H1 (cell line): ENCODE measurements around the gene MUC5B. TPM values are rescaled to one million over a fixed set of nuclear protein-coding genes. Genes with fewer than 3 reads are reported as not detected.

Experiments used
- CTCF ChIA-PET: fragments of 300-600 bp; sonication (Branson Sonifier 250); formaldehyde crosslinking; loops from one replicate; lab custom pipeline; 2021; ENCODE audit not compliant: partially characterized antibody; lab: Charles Lee
- POLR2A ChIA-PET: fragments of 300-600 bp; sonication (Branson Sonifier 250); formaldehyde crosslinking; loops from one replicate; lab custom pipeline; 2021; ENCODE audit warnings: inconsistent platforms; ENCODE audit not compliant: partially characterized antibody; lab: Charles Lee
- DNase-seq, 2 experiments: peaks; one replicate each; pipeline versions ENCODE4 v3.0.0 to v3.0.0-alpha.2; 2010 to 2022; ENCODE audit warnings: low spot score in 2 of 2, low read depth in 1 of 2, mixed read lengths in 1 of 2
- FAIRE-seq: peaks from 2 replicates; lab custom pipeline; 2011; peaks lifted over from hg19 to GRCh38; lab: Jason Lieb, UNC
- H2AFZ ChIP-seq: 2 replicates; pipeline ENCODE4 v1.8.1; 2012; ENCODE audit warnings: low read length, inconsistent platforms
- H2AK5ac ChIP-seq: 2 replicates; pipeline ENCODE4 v1.6.1; 2013; ENCODE audit warnings: low read depth, low read length
- H2BK120ac ChIP-seq: replicated peaks from 2 replicates; pipeline ENCODE3; 2013; ENCODE audit warnings: low read depth, low read length, inconsistent platforms
- H2BK12ac ChIP-seq: 2 replicates; pipeline ENCODE4 v1.6.1; 2013; ENCODE audit warnings: low read depth, low read length
- H2BK15ac ChIP-seq: 2 replicates; pipeline ENCODE4 v1.6.1; 2013; ENCODE audit warnings: low read length
- H2BK20ac ChIP-seq: 2 replicates; pipeline ENCODE4 v1.6.1; 2013; ENCODE audit warnings: low read length
- H2BK5ac ChIP-seq: 2 replicates; pipeline ENCODE4 v1.6.1; 2013; ENCODE audit warnings: low read depth, low read length
- H3K14ac ChIP-seq: 2 replicates; pipeline ENCODE4 v1.6.1; 2013; ENCODE audit warnings: inconsistent platforms; ENCODE audit not compliant: insufficient read length
- H3K18ac ChIP-seq: 2 replicates; pipeline ENCODE4 v1.6.1; 2013; ENCODE audit warnings: low read length; ENCODE audit errors: extremely low read depth
- H3K23ac ChIP-seq: 2 replicates; pipeline ENCODE4 v1.6.1; 2013; ENCODE audit warnings: inconsistent platforms; ENCODE audit not compliant: insufficient read length
- H3K23me2 ChIP-seq: 2 replicates; pipeline ENCODE4 v1.6.1; 2013; ENCODE audit warnings: low read depth, low read length
- H3K27ac ChIP-seq: 2 replicates; pipeline ENCODE4 v1.6.1; 2011; ENCODE audit warnings: low read depth, low read length, inconsistent platforms
- H3K27me3 ChIP-seq, 4 experiments: replicated peaks in 1 of 4; 1 replicate in 1 of 4; 2 replicates in 3 of 4; pipeline versions ENCODE4 v1.6.1 to v1.8.1; 2011 to 2013; ENCODE audit warnings: low read length in 3 of 4, mild to moderate bottlenecking in 3 of 4, inconsistent platforms in 2 of 4, mixed read lengths in 2 of 4, moderate library complexity in 1 of 4; ENCODE audit not compliant: control insufficient read depth in 3 of 4, insufficient read depth in 3 of 4; ENCODE audit errors: extremely low read depth in 1 of 4
- H3K36me3 ChIP-seq, 4 experiments: 2 replicates each; pipeline versions ENCODE4 v1.6.1 to v1.8.1; 2011 to 2013; ENCODE audit warnings: mild to moderate bottlenecking in 4 of 4, low read length in 3 of 4, moderate library complexity in 2 of 4, control low read depth in 1 of 4, inconsistent platforms in 1 of 4; ENCODE audit not compliant: insufficient read depth in 4 of 4, control insufficient read depth in 2 of 4
- H3K4ac ChIP-seq: replicated peaks from 2 replicates; pipeline ENCODE3; 2013; ENCODE audit warnings: low read length, low read depth, mixed read lengths, inconsistent platforms; ENCODE audit not compliant: insufficient read length
- H3K4me1 ChIP-seq, 4 experiments: replicated peaks in 1 of 4; 1 replicate in 1 of 4; 2 replicates in 3 of 4; pipeline versions ENCODE4 v1.6.1 to v1.8.1; 2011 to 2013; ENCODE audit warnings: low read length in 3 of 4, inconsistent platforms in 2 of 4, mixed read lengths in 1 of 4; ENCODE audit not compliant: insufficient read depth in 4 of 4, control insufficient read depth in 3 of 4
- H3K4me2 ChIP-seq, 2 experiments: 2 replicates each; pipeline versions ENCODE4 v1.6.1 to v1.8.1; 2011 to 2013; ENCODE audit warnings: low read depth in 2 of 2, low read length in 2 of 2, control low read depth in 1 of 2, inconsistent platforms in 1 of 2, mild to moderate bottlenecking in 1 of 2; ENCODE audit not compliant: insufficient read depth in 1 of 2
- H3K4me3 ChIP-seq, 4 experiments: fragments of 200-600, 300-600 bp in 1 of 4; sonication (generic), shearing (Covaris generic), sonication (Bioruptor Twin) in 1 of 4; 2 replicates each; pipeline versions ENCODE4 v1.5.1 to v1.8.1; 2011 to 2016; ENCODE audit warnings: low read length in 4 of 4, low read depth in 3 of 4, control low read depth in 2 of 4, inconsistent platforms in 2 of 4, mild to moderate bottlenecking in 2 of 4, mixed read lengths in 1 of 4, moderate library complexity in 1 of 4; ENCODE audit not compliant: insufficient read depth in 2 of 4; ENCODE audit errors: extremely low read depth in 1 of 4
- H3K56ac ChIP-seq: replicated peaks from 2 replicates; pipeline ENCODE3; 2013; ENCODE audit warnings: low read depth, mild to moderate bottlenecking, mixed read lengths, low read length, inconsistent platforms; ENCODE audit not compliant: insufficient read length
- H3K79me1 ChIP-seq: 2 replicates; pipeline ENCODE4 v1.6.1; 2013; ENCODE audit warnings: low read depth, low read length, control low read depth
- H3K79me2 ChIP-seq, 2 experiments: 2 replicates each; pipeline versions ENCODE4 v1.6.1 to v1.8.1; 2012 to 2013; ENCODE audit warnings: low read length in 2 of 2, mild to moderate bottlenecking in 2 of 2, inconsistent platforms in 1 of 2; ENCODE audit not compliant: insufficient read depth in 2 of 2, control insufficient read depth in 1 of 2
- H3K9ac ChIP-seq, 4 experiments: replicated peaks in 1 of 4; 1 replicate in 1 of 4; 2 replicates in 3 of 4; pipeline versions ENCODE4 v1.6.1 to v1.8.1; 2011 to 2013; ENCODE audit warnings: low read depth in 3 of 4, low read length in 3 of 4, control low read depth in 2 of 4, mild to moderate bottlenecking in 2 of 4, moderate library complexity in 2 of 4, inconsistent platforms in 1 of 4; ENCODE audit errors: extremely low read depth in 1 of 4
- H3K9me3 ChIP-seq, 2 experiments: 2 replicates each; pipeline versions ENCODE4 v1.6.1 to v1.8.1; 2012 to 2013; ENCODE audit warnings: mild to moderate bottlenecking in 2 of 2, moderate library complexity in 2 of 2, control low read depth in 1 of 2, inconsistent platforms in 1 of 2, low read depth in 1 of 2, low read length in 1 of 2, mixed read lengths in 1 of 2; ENCODE audit not compliant: insufficient read depth in 2 of 2
- H4K20me1 ChIP-seq, 2 experiments: replicated peaks in 1 of 2; 2 replicates each; pipeline versions ENCODE3 to v1.8.1; 2011 to 2013; ENCODE audit warnings: inconsistent platforms in 2 of 2, low read length in 2 of 2, mild to moderate bottlenecking in 1 of 2; ENCODE audit not compliant: insufficient read depth in 2 of 2, control insufficient read depth in 1 of 2
- H4K5ac ChIP-seq: 2 replicates; pipeline ENCODE4 v1.6.1; 2013; ENCODE audit warnings: low read length, low read depth, mixed read lengths, inconsistent platforms; ENCODE audit not compliant: insufficient read length
- H4K8ac ChIP-seq: 2 replicates; pipeline ENCODE4 v1.8.0; 2013; ENCODE audit warnings: mild to moderate bottlenecking, moderate library complexity, low read length, inconsistent platforms; ENCODE audit not compliant: insufficient read depth; ENCODE audit errors: extremely low read depth
- H4K91ac ChIP-seq: replicated peaks from 2 replicates; pipeline ENCODE3; 2013; ENCODE audit warnings: low read length, mixed read lengths, inconsistent platforms; ENCODE audit not compliant: insufficient read length
- CHD2 ChIP-seq: IDR thresholded peaks from 2 replicates; pipeline ENCODE4 v1.6.1; 2012; ENCODE audit warnings: low read length, improper control_type of control experiment
- CTCF ChIP-seq, 3 experiments: IDR thresholded peaks; 1 replicate in 2 of 3; 2 replicates in 1 of 3; pipeline versions ENCODE4 v1.5.1 to v1.6.1; 2011; ENCODE audit warnings: low read length in 3 of 3, mild to moderate bottlenecking in 3 of 3, inconsistent platforms in 2 of 3, low read depth in 1 of 3, moderate library complexity in 1 of 3; ENCODE audit not compliant: insufficient read depth in 1 of 3; ENCODE audit errors: control extremely low read depth in 1 of 3
- KDM1A ChIP-seq: fragments of 200-600, 300-600 bp; sonication (generic); IDR thresholded peaks from 2 replicates; pipeline ENCODE4 v1.7.1; 2016; ENCODE audit warnings: mild to moderate bottlenecking, low read length, borderline replicate concordance
- KDM5A ChIP-seq: fragments of 200-600 bp; IDR thresholded peaks from 2 replicates; pipeline ENCODE4 v1.7.1; 2012; ENCODE audit warnings: mild to moderate bottlenecking, low read length, inconsistent platforms, mixed read lengths
- MAX ChIP-seq: IDR thresholded peaks from 2 replicates; pipeline ENCODE4 v1.6.1; 2012; ENCODE audit warnings: inconsistent platforms
- POLR2A ChIP-seq, 2 experiments: IDR thresholded peaks; 1 replicate in 1 of 2; 2 replicates in 1 of 2; pipeline ENCODE4 v1.6.1; 2011; ENCODE audit warnings: low read depth in 2 of 2, low read length in 2 of 2, mild to moderate bottlenecking in 2 of 2; ENCODE audit errors: control extremely low read depth in 1 of 2
- WGBS, 2 experiments: shearing (Covaris generic) in 1 of 2; methylation state at CpG; one replicate each; pipeline versions ENCODE4 v1.1.6 to v1.1.7; 2013 to 2015; ENCODE audit warnings: low lambda C conversion rate in 2 of 2, mixed read lengths in 2 of 2, inconsistent platforms in 1 of 2, low coverage in 1 of 2, missing lambda C conversion rate in 1 of 2; ENCODE audit not compliant: insufficient replicate concordance in 2 of 2, insufficient coverage in 1 of 2, insufficient read length in 1 of 2; ENCODE audit errors: extremely low coverage in 1 of 2, missing lambda C conversion rate in 1 of 2; 5-methylcytosine and 5-hydroxymethylcytosine counted together
- polyA plus RNA-seq, 7 experiments: library from polyadenylated mRNA; depleted of rRNA in 3 of 7; stranded (reverse) in 5 of 7; unstranded in 2 of 7; fragments of >200 nt in 5 of 7; fragments of 200-250 nt in 2 of 7; gene quantifications; 1 replicate in 5 of 7; 2 replicates in 1 of 7; 4 replicates in 1 of 7; pipeline versions ENCODE4 v1.2.1 to v1.2.3, GENCODE V29; 2011 to 2013; ENCODE audit warnings: missing spikeins in 2 of 7, mixed read lengths in 2 of 7
- total RNA-seq: library from RNA; stranded (reverse); fragmentation: NEBNext Ultra II Directional; extraction: Animal tissue kit (Norgen Biotek cat#: 25700); gene quantifications from 2 replicates; pipeline ENCODE4 v1.2.1, GENCODE V29; 2021

Gene MUC5B
- total and polyA plus RNA-seq, 2 of the 8 experiments (the other 6 are each of a cell fraction or from before 2014, with no cell fraction given), result 0.02 to 0.03 TPM

GRCh38 chr11:1199751-1200610, 22.9 kb upstream of the MUC5B start:
- Histone ChIP-seq H3K4me1 (no peaks in the 10 kb centered on the region; a peak in 1 of 7 replicates), H2BK20ac (no peak overlapping the region), H4K20me1 (no peaks in the 10 kb centered on the region), H2AK5ac (no peak overlapping the region), H2BK15ac (no peak overlapping the region), H4K5ac (no peak overlapping the region), H3K23me2 (no peaks in the 10 kb centered on the region; the same call in 1 of the 2 replicates), H3K27ac (no peak overlapping the region), H3K4me3 (no peak overlapping the region), H3K23ac (no peak overlapping the region), H3K4ac (no peak overlapping the region), H3K79me2 (no peaks in the 10 kb centered on the region), H4K8ac (no peak overlapping the region; the same call in 1 of the 2 replicates), H2BK5ac (no peak overlapping the region), H2AFZ (no peak overlapping the region), H2BK120ac (no peak overlapping the region), H3K27me3 (peaks cover 0 to 2% (median 0%) of the 10 kb centered on the region in 4 experiments; a peak in 1 of 7 replicates), H3K14ac (no peak overlapping the region), H2BK12ac (no peak overlapping the region), H3K18ac (no peak overlapping the region), H4K91ac (no peak overlapping the region), H3K79me1 (no peaks in the 10 kb centered on the region), H3K9me3 (peaks cover 0 to under 1% of the 10 kb centered on the region in 2 experiments; a peak in 1 of 4 replicates), H3K4me2 (no peak overlapping the region), H3K56ac (no peak overlapping the region), H3K9ac (no peak overlapping the region), H3K36me3 (no peaks in the 10 kb centered on the region)
- FAIRE-seq (no peak), DNase-seq (no peak)
- TF ChIP-seq KDM1A (no peak), CHD2 (no peak), CTCF (IDR thresholded peaks at IDR 0.05; ENCODE audit: control extremely low read depth in 1 of 3, insufficient read depth in 1 of 3, low read depth in 1 of 3, low read length in 3 of 3) (no peak), KDM5A (no peak), MAX (no peak), POLR2A (IDR thresholded peaks at IDR 0.05; ENCODE audit: control extremely low read depth in 1 of 2, low read depth in 2 of 2, low read length in 2 of 2) (no peak)
- ChIA-PET CTCF (interaction anchor here (0.5 to 0.9 kb wide), 6 partner anchors 23 to 625 kb away, joined by 3 to 4 read pairs (median 3); no protein-coding TSS in a partner anchor), POLR2A (no interaction called here)
- 83% methylated on average over 37 of the region's 47 CpGs; no CpG with 5 or more reads in 1 of the 2 experiments for WGBS, 2 experiments
